DND-41 (cell line): ENCODE data around the gene TRANK1.

Experiments used
- ATAC-seq: fragments of 200-7000 bp; cut with Tn5 transposase; 3 replicates; pipeline ENCODE4 v1.9.1; 2021; ENCODE audit warnings: low read depth; ENCODE audit not compliant: insufficient read depth
- DNase-seq: peaks from one replicate; pipeline ENCODE4 v3.0.0-alpha.2; 2020
- H2AFZ ChIP-seq: 2 replicates; pipeline ENCODE4 v1.6.0; 2012; ENCODE audit warnings: low read depth, low read length
- H3K27ac ChIP-seq: 2 replicates; pipeline ENCODE4 v1.5.1; 2012; ENCODE audit warnings: low read length, inconsistent platforms
- H3K27me3 ChIP-seq: fragments of 200-600 bp; sonication (generic); 2 replicates; pipeline ENCODE4 v1.6.0; 2012; ENCODE audit warnings: low read length, mild to moderate bottlenecking, inconsistent platforms; ENCODE audit not compliant: insufficient read depth, poor library complexity
- H3K36me3 ChIP-seq: 2 replicates; pipeline ENCODE4 v1.5.1; 2012; ENCODE audit warnings: low read length, inconsistent platforms; ENCODE audit not compliant: insufficient read depth
- H3K4me1 ChIP-seq: 2 replicates; pipeline ENCODE4 v1.5.1; 2012; ENCODE audit warnings: mild to moderate bottlenecking, low read length; ENCODE audit not compliant: insufficient read depth
- H3K4me2 ChIP-seq: 2 replicates; pipeline ENCODE4 v1.6.0; 2012; ENCODE audit warnings: mild to moderate bottlenecking, moderate library complexity, low read length, inconsistent platforms; ENCODE audit not compliant: insufficient read depth
- H3K4me3 ChIP-seq, 2 experiments: fragments of 200-600 bp in 1 of 2; shearing (Covaris generic) in 1 of 2; 2 replicates each; pipeline ENCODE4 v1.5.1; 2012 to 2016; ENCODE audit warnings: inconsistent platforms in 2 of 2, low read length in 2 of 2, mild to moderate bottlenecking in 2 of 2, low read depth in 1 of 2, moderate library complexity in 1 of 2
- H3K79me2 ChIP-seq: 2 replicates; pipeline ENCODE4 v1.6.0; 2012; ENCODE audit warnings: low read length, inconsistent platforms; ENCODE audit not compliant: insufficient read depth
- H3K9ac ChIP-seq: 2 replicates; pipeline ENCODE4 v1.6.0; 2012; ENCODE audit warnings: low read depth, mild to moderate bottlenecking, inconsistent platforms, low read length, moderate library complexity
- H3K9me3 ChIP-seq: 2 replicates; pipeline ENCODE4 v1.5.1; 2012; ENCODE audit warnings: low read length, moderate library complexity, mild to moderate bottlenecking, inconsistent platforms; ENCODE audit not compliant: insufficient read depth, severe bottlenecking
- H4K20me1 ChIP-seq: 2 replicates; pipeline ENCODE4 v1.6.0; 2012; ENCODE audit warnings: low read length; ENCODE audit not compliant: insufficient read depth
- CTCF ChIP-seq: IDR thresholded peaks from 2 replicates; pipeline ENCODE4 v1.5.1; 2012; ENCODE audit warnings: borderline replicate concordance, low read length, moderate library complexity, mild to moderate bottlenecking; ENCODE audit not compliant: poor library complexity, severe bottlenecking; ENCODE audit errors: extremely low read depth
- EZH2 ChIP-seq: IDR thresholded peaks from 3 replicates; pipeline ENCODE4 v1.6.1; 2012; ENCODE audit warnings: borderline replicate concordance, low read depth, mild to moderate bottlenecking, moderate library complexity, low read length, inconsistent platforms; ENCODE audit not compliant: severe bottlenecking

TRANK1 gene

GRCh38 chr3:36972163-36972562, 27.3 kb upstream of the TRANK1 start:
- TF ChIP-seq CTCF = no peak
- no peak for TF ChIP-seq EZH2
- H3K9me3 ChIP-seq = no peaks in the 10 kb centered on the region
- DNase-seq (no peak), ATAC-seq (no peak)
- H3K36me3 ChIP-seq = no peaks in the 10 kb centered on the region
- H4K20me1 ChIP-seq = no peaks in the 10 kb centered on the region
- peaks cover 38% of the 10 kb centered on the region for H3K4me1 ChIP-seq
- no peak overlapping the region for H3K4me2 ChIP-seq
- no peak overlapping the region for H3K9ac ChIP-seq
- no peak overlapping the region for H3K27ac ChIP-seq
- H3K4me3 ChIP-seq = no peak overlapping the region
- no peaks in the 10 kb centered on the region for H3K79me2 ChIP-seq
- H2AFZ ChIP-seq = no peak overlapping the region
- no peaks in the 10 kb centered on the region for H3K27me3 ChIP-seq

GRCh38 chr3:36969540-36970432, 24.9 kb upstream of the TRANK1 start:
- H3K4me2 ChIP-seq = peak overlapping the region; percentile 58

GRCh38 chr3:36969085-36969484, 24.2 kb upstream of the TRANK1 start:
- Histone ChIP-seq H3K79me2 (no peaks in the 10 kb centered on the region), H3K27ac (peak overlapping the region; percentile 80), H2AFZ (peak overlapping the region; percentile 60), H3K9me3 (no peaks in the 10 kb centered on the region), H3K27me3 (no peaks in the 10 kb centered on the region), H3K36me3 (no peaks in the 10 kb centered on the region), H3K4me3 (no peak overlapping the region), H3K4me2 (peak overlapping the region; percentile 58; the same call in 1 of the 2 replicates), H4K20me1 (no peaks in the 10 kb centered on the region), H3K9ac (peak overlapping the region; percentile 36; the same call in 1 of the 2 replicates), H3K4me1 (peaks cover 38% of the 10 kb centered on the region)
- TF ChIP-seq EZH2 (no peak), CTCF (no peak)
- DNase-seq = no peak
- ATAC-seq = no peak

More at GRCh38 chr3:36969540-36970432, 24.9 kb upstream of the TRANK1 start:
- Histone ChIP-seq H4K20me1 (no peaks in the 10 kb centered on the region), H3K9ac (peak overlapping the region; percentile 36), H2AFZ (peak overlapping the region; percentile 60), H3K27me3 (no peaks in the 10 kb centered on the region), H3K4me3 (peak overlapping the region in 1 of 2 experiments; percentile 23; a peak in 2 of 4 replicates), H3K36me3 (no peaks in the 10 kb centered on the region), H3K9me3 (no peaks in the 10 kb centered on the region), H3K4me1 (peaks cover 38% of the 10 kb centered on the region), H3K27ac (peak overlapping the region; percentile 80), H3K79me2 (no peaks in the 10 kb centered on the region)
- DNase-seq (peak; percentile 81), ATAC-seq (peak; percentile 95)
- no peak for TF ChIP-seq CTCF
- TF ChIP-seq EZH2 = no peak
